ENCODE measurements around the gene SPECC1. TPM values are rescaled to one million over a fixed set of nuclear protein-coding genes. Genes with fewer than 3 reads are reported as not detected.

The SPECC1 gene
- total RNA-seq, 1 donor from 2014 or later: 76.4 TPM

Other genes with a start within 250 kb of the SPECC1 start
- 7.1 TPM for gene ULK2, start 141.4 kb upstream of the SPECC1 start, total RNA-seq
- 15.0 TPM for gene AKAP10, start 31.5 kb upstream of the SPECC1 start, total RNA-seq

Data from ascending aorta (tissue), 1 donor.